ENCODE measurements around the gene PLPP3. TPM values are rescaled to one million over a fixed set of nuclear protein-coding genes. Genes with fewer than 3 reads are reported as not detected.

The PLPP3 gene
- total RNA-seq, 1 donor from 2014 or later = 236 TPM

DNA sequence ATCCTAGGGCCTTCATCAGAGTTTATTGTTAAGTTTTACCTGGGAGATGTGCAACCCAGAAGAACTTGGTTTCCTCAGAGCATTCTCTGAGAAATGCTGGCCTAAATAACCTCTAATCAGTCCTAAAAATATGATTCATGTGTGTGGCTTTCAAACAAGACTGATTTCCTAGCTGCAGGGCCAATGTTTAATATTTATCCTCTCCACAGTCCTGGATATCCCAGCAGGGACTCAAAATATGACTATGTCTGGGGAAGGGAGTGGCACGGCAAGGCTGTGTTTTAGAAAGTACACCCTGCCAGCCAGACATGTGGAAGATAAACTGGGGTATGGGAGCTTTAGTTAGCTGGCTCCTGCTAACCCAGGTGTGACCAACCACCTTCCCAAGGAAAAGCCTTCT, 26.3 kb downstream of the PLPP3 start:
- TF ChIP-seq POLR2A (IDR thresholded peaks at IDR 0.05) (no peak), POLR2AphosphoS5 (IDR thresholded peaks at IDR 0.05; ENCODE audit: insufficient read depth in 1 of 2, low read depth in 1 of 2) (no peak)
- TF ChIP-seq, protein P1, sequence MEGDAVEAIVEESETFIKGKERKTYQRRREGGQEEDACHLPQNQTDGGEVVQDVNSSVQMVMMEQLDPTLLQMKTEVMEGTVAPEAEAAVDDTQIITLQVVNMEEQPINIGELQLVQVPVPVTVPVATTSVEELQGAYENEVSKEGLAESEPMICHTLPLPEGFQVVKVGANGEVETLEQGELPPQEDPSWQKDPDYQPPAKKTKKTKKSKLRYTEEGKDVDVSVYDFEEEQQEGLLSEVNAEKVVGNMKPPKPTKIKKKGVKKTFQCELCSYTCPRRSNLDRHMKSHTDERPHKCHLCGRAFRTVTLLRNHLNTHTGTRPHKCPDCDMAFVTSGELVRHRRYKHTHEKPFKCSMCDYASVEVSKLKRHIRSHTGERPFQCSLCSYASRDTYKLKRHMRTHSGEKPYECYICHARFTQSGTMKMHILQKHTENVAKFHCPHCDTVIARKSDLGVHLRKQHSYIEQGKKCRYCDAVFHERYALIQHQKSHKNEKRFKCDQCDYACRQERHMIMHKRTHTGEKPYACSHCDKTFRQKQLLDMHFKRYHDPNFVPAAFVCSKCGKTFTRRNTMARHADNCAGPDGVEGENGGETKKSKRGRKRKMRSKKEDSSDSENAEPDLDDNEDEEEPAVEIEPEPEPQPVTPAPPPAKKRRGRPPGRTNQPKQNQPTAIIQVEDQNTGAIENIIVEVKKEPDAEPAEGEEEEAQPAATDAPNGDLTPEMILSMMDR (IDR thresholded peaks at IDR 0.05) = no peak
- no peak overlapping the region for H3K27ac ChIP-seq
- no peaks in the 10 kb centered on the region for H3K27me3 ChIP-seq
- H3K9me3 ChIP-seq = no peaks in the 10 kb centered on the region
- peaks cover 97% of the 10 kb centered on the region for H3K4me1 ChIP-seq
- H3K36me3 ChIP-seq = no peaks in the 10 kb centered on the region
- intact Hi-C loops (cut with DNase I) = loop anchor here (10.0 kb wide), 1 partner anchor 48 kb away; no protein-coding TSS in a partner anchor
- no peak overlapping the region for H3K4me3 ChIP-seq
- DNase-seq (ENCODE audit: extremely low spot score in 2 of 2) = no peak

DNA sequence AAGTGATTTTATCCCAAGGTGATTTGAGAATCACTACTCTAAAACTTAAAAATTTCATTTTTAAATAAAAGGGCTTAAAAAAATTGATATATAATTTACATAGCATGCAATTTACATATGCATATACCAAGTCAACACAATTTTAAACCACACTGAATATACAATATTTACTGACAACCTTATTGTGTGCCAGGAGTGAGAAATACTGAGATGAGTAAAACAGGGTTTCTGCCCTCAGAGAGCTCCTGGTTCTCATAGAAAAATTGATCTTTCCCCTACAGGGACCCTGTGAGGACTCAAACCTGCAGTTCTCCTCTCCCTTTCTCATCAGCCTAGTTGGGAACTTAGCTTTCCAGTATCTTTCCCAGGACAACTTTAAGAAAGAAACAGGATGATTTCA, 27.0 kb downstream of the PLPP3 start:
- no peak overlapping the region for H3K4me3 ChIP-seq
- H3K9me3 ChIP-seq = no peaks in the 10 kb centered on the region
- H3K36me3 ChIP-seq = no peaks in the 10 kb centered on the region
- H3K27ac ChIP-seq = no peak overlapping the region
- peaks cover 97% of the 10 kb centered on the region for H3K4me1 ChIP-seq
- DNase-seq (ENCODE audit: extremely low spot score in 2 of 2) = no peak
- intact Hi-C loops (cut with DNase I) = loop anchor here (10.0 kb wide), 1 partner anchor 48 kb away; no protein-coding TSS in a partner anchor
- TF ChIP-seq POLR2A (IDR thresholded peaks at IDR 0.05) = no peak
- TF ChIP-seq, protein P1 (IDR thresholded peaks at IDR 0.05) = no peak
- no peak for TF ChIP-seq POLR2AphosphoS5 (IDR thresholded peaks at IDR 0.05; ENCODE audit: insufficient read depth in 1 of 2, low read depth in 1 of 2)
- no peaks in the 10 kb centered on the region for H3K27me3 ChIP-seq

DNA sequence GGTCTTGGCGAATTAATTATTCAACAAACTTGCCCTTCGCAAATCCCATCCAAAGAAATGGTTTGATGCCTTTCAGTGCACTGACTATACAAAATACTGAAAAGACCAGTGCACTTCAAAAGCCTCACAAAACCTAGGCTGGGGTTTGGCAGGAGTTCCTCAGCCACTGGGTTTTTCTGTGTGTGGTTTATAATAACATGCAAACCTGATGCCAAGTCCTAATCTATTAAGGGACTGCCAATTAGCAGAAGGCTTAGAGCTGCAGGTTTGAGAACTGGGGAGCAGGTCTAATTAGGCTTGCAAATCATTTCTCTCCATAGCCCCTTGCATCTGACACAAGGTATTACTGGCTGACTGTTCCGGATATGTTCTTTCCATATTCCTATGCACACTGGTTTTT, 27.7 kb downstream of the PLPP3 start:
- no peak overlapping the region for H3K4me3 ChIP-seq
- H3K27me3 ChIP-seq = no peaks in the 10 kb centered on the region
- no peak for DNase-seq (ENCODE audit: extremely low spot score in 2 of 2)
- H3K27ac ChIP-seq = no peak overlapping the region
- no peak for TF ChIP-seq POLR2A (IDR thresholded peaks at IDR 0.05)
- H3K36me3 ChIP-seq = no peaks in the 10 kb centered on the region
- intact Hi-C loops (cut with DNase I) = loop anchor here (10.0 kb wide), 1 partner anchor 47 kb away; no protein-coding TSS in a partner anchor
- H3K9me3 ChIP-seq = no peaks in the 10 kb centered on the region
- H3K4me1 ChIP-seq = peaks cover 97% of the 10 kb centered on the region

DNA sequence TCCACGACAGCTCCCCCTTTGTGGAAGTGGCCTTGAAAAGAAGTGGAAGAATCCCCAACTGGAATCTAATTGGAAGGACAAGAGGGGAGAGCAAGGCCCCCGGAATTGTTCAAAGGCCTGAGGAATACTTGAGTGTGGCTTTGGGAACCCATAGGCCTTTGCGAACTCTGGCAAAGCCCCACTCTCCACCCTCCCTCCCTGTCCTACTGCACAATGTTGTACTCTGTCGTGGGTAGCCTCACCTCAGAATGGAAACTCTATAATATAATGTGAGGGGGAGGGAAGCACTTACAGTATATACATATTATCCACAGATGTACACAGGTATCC, 28.5 kb downstream of the PLPP3 start:
- Histone ChIP-seq H3K27me3 (no peaks in the 10 kb centered on the region), H3K27ac (no peak overlapping the region), H3K4me1 (peaks cover 97% of the 10 kb centered on the region), H3K4me3 (no peak overlapping the region), H3K36me3 (no peaks in the 10 kb centered on the region), H3K9me3 (no peaks in the 10 kb centered on the region)
- no peak for TF ChIP-seq POLR2AphosphoS5 (IDR thresholded peaks at IDR 0.05; ENCODE audit: insufficient read depth in 1 of 2, low read depth in 1 of 2)
- TF ChIP-seq POLR2A (IDR thresholded peaks at IDR 0.05) = no peak
- no peak for DNase-seq (ENCODE audit: extremely low spot score in 2 of 2)
- intact Hi-C loops (cut with DNase I) = loop anchor here (10.0 kb wide), 1 partner anchor 46 kb away; no protein-coding TSS in a partner anchor

DNA sequence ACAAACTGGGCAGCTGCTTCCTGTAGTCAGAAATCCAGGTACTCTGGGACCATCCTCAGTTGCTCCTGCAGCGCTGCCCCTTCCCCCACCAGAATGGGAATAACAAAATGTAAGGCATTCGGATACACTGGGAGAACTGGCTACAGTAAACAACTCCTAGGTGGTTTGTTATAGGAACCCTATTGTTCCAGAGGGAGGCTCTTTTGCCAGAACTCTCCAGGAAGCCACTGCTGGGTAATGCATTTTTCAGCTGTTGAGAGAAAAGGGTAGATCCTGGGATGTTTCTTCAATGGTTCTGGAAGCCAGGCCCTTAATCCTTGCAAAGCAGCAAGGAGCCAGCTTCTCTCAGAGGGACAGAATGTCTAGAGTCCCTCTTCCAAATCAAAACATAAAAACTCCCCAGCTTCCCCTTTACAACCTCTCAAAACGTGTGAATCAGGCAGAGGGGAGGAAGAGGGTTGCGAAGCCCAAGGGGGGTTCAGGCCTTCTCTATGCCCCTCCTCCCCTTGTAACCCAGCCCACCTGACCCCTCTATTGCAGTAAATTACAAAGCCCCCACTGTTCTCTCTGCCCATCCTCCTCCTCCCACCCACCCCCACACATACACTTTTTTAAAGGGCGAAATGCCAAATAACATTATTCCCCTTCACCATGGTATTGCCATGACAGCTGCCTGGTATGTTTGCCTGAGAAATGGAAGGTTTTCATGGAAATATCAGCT, 29.1 kb downstream of the PLPP3 start:
- Histone ChIP-seq H3K27ac (no peak overlapping the region), H3K27me3 (no peaks in the 10 kb centered on the region), H3K36me3 (no peaks in the 10 kb centered on the region), H3K4me1 (peaks cover 97% of the 10 kb centered on the region), H3K9me3 (no peaks in the 10 kb centered on the region), H3K4me3 (no peak overlapping the region)
- intact Hi-C loops (cut with DNase I) = loop anchor here (10.0 kb wide), 1 partner anchor 45 kb away; no protein-coding TSS in a partner anchor
- DNase-seq (ENCODE audit: extremely low spot score in 2 of 2) = no peak
- TF ChIP-seq, protein P1 (IDR thresholded peaks at IDR 0.05) = no peak
- TF ChIP-seq POLR2AphosphoS5 (IDR thresholded peaks at IDR 0.05; ENCODE audit: insufficient read depth in 1 of 2, low read depth in 1 of 2) = no peak
- no peak for TF ChIP-seq POLR2A (IDR thresholded peaks at IDR 0.05)

DNA sequence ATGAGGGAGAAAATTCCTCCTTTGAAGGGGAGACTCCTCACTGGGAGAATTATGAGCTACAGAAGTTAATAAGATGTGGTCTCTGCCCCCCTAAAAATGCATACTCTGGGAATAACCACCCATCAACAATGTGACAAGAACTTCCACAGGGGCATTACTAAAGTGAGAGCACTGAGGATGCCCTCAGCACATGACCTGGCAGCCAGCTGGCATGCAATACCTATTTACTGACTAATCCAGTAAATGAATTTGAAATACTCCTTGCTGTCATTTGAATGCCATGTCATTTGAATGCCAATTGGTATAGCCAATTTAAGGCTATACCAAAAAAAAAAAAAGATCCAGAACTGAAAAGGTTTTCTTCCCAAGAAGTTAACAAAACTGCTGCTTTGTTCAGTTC, 30.8 kb downstream of the PLPP3 start:
- H3K4me1 ChIP-seq = peaks cover 97% of the 10 kb centered on the region
- DNase-seq (ENCODE audit: extremely low spot score in 2 of 2) = no peak
- no peaks in the 10 kb centered on the region for H3K36me3 ChIP-seq
- H3K27me3 ChIP-seq = no peaks in the 10 kb centered on the region
- TF ChIP-seq, protein P1 (IDR thresholded peaks at IDR 0.05) = no peak
- TF ChIP-seq POLR2A (IDR thresholded peaks at IDR 0.05) (no peak), POLR2AphosphoS5 (IDR thresholded peaks at IDR 0.05; ENCODE audit: insufficient read depth in 1 of 2, low read depth in 1 of 2) (no peak)
- intact Hi-C loops (cut with DNase I) = no loop called here
- H3K9me3 ChIP-seq = no peaks in the 10 kb centered on the region
- no peak overlapping the region for H3K4me3 ChIP-seq
- no peak overlapping the region for H3K27ac ChIP-seq
